OCI-LY3 (cell line): Measurements from ENCODE around the gene GRIK2.
A peak's percentile ranks its signal among the peaks of the same experiment; 100 is the strongest.

ENCODE experiments used
- H2AFZ ChIP-seq: fragments of 200-600, 300-600 bp; shearing (Covaris generic); 2 replicates; pipeline ENCODE4 v1.6.0; 2014; ENCODE audit warnings: antibody characterized with exemption, low read depth, low read length
- H3K27ac ChIP-seq: fragments of 200-600, 300-600 bp; sonication (generic); 2 replicates; pipeline ENCODE4 v1.5.1; 2014; ENCODE audit warnings: mild to moderate bottlenecking, low read length, moderate library complexity, mixed read lengths
- H3K27me3 ChIP-seq: fragments of 200-600, 300-600 bp; sonication (generic); 2 replicates; pipeline ENCODE4 v1.6.1; 2014; ENCODE audit warnings: low read depth, low read length, mixed read lengths
- H3K36me3 ChIP-seq: fragments of 200-600, 300-600 bp; sonication (generic); replicated peaks from 2 replicates; pipeline ENCODE3; 2014; ENCODE audit warnings: low read depth, low read length, mixed read lengths
- H3K4me1 ChIP-seq: fragments of 300-600, 200-600 bp; sonication (generic); 2 replicates; pipeline ENCODE4 v1.6.1; 2014; ENCODE audit warnings: low read length, mixed read lengths
- H3K4me2 ChIP-seq: fragments of 200-600, 300-600 bp; sonication (generic); 2 replicates; pipeline ENCODE4 v1.6.1; 2014; ENCODE audit warnings: low read length, mixed read lengths
- H3K4me3 ChIP-seq: fragments of 300-600, 200-600 bp; sonication (generic); 2 replicates; pipeline ENCODE4 v1.5.1; 2014; ENCODE audit warnings: antibody characterized with exemption, mild to moderate bottlenecking, low read length, moderate library complexity
- H3K79me2 ChIP-seq: fragments of 300-600, 200-600 bp; shearing (Covaris generic); 2 replicates; pipeline ENCODE4 v1.6.1; 2014; ENCODE audit warnings: mild to moderate bottlenecking, low read length, mixed read lengths
- H3K9ac ChIP-seq: fragments of 300-600, 200-600 bp; shearing (Covaris generic); 2 replicates; pipeline ENCODE4 v1.6.0; 2014; ENCODE audit warnings: mild to moderate bottlenecking, low read length, moderate library complexity
- H3K9me3 ChIP-seq: fragments of 200-600, 300-600 bp; shearing (Covaris generic); 2 replicates; pipeline ENCODE4 v1.6.1; 2014; ENCODE audit warnings: low read length, mixed read lengths; ENCODE audit not compliant: insufficient read depth
- H4K20me1 ChIP-seq: fragments of 200-600, 300-600 bp; sonication (generic); 2 replicates; pipeline ENCODE4 v1.6.1; 2016; ENCODE audit warnings: low read length, mixed read lengths; ENCODE audit not compliant: insufficient read depth
- EZH2phosphoT487 ChIP-seq: fragments of 200-600 bp; shearing (Covaris generic); IDR thresholded peaks from 2 replicates; pipeline ENCODE4 v1.6.1; 2018; ENCODE audit warnings: antibody characterized with exemption, mixed run types, low read depth
- TF ChIP-seq, protein P1 (sequence below): fragments of 200-600, 300-600 bp; sonication (generic); IDR thresholded peaks from 2 replicates; pipeline ENCODE4 v1.5.1; 2014; ENCODE audit warnings: antibody characterized with exemption, low read length, low read depth

Gene GRIK2

GRCh38 chr6:101876431-101876830 lies 482.9 kb downstream of the GRIK2 start:
- TF ChIP-seq EZH2phosphoT487 = no peak
- TF ChIP-seq, protein P1, sequence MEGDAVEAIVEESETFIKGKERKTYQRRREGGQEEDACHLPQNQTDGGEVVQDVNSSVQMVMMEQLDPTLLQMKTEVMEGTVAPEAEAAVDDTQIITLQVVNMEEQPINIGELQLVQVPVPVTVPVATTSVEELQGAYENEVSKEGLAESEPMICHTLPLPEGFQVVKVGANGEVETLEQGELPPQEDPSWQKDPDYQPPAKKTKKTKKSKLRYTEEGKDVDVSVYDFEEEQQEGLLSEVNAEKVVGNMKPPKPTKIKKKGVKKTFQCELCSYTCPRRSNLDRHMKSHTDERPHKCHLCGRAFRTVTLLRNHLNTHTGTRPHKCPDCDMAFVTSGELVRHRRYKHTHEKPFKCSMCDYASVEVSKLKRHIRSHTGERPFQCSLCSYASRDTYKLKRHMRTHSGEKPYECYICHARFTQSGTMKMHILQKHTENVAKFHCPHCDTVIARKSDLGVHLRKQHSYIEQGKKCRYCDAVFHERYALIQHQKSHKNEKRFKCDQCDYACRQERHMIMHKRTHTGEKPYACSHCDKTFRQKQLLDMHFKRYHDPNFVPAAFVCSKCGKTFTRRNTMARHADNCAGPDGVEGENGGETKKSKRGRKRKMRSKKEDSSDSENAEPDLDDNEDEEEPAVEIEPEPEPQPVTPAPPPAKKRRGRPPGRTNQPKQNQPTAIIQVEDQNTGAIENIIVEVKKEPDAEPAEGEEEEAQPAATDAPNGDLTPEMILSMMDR = no peak
- Histone ChIP-seq H3K79me2 (no peaks in the 10 kb centered on the region), H3K27me3 (no peaks in the 10 kb centered on the region), H2AFZ (no peak overlapping the region), H3K36me3 (peaks cover 3% of the 10 kb centered on the region), H4K20me1 (no peaks in the 10 kb centered on the region), H3K9me3 (no peaks in the 10 kb centered on the region), H3K9ac (no peak overlapping the region), H3K4me1 (peaks cover 25% of the 10 kb centered on the region), H3K27ac (no peak overlapping the region), H3K4me2 (no peak overlapping the region), H3K4me3 (no peak overlapping the region)

DNA sequence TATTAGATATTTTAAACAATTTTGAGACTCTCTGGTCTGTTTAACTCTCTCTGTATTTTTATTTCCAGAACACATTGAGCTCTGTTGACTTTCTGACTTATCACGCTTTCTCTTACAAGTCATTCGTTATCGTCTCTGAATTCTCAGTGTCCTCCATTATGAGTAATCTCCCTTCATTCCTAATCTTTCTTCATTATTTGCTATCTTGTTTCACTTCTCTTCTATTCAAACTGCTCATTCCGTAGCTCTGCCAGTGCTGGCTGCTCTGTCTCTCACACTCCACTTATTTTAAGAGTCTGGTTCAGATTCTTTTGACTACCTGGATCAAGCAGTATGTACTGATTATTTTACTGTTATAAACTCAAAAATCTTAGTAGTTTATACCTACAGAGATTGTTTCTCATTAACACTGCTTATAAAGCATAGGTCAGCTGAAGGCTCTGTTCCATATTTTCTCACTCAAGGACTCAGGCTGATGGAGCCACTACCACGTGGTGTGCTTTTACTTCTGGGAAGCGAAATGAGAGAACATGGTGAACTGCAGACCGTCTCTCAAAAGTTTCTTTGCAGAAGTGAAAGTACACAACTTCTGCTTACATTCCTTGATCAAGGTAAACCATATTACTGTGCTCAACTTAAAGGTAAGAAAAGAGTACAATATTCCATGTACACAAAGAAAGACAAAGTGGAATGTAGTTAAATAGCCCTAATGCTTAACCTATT lies 485.2 kb downstream of the GRIK2 start:
- peaks cover 3% of the 10 kb centered on the region for H3K36me3 ChIP-seq
- H3K9ac ChIP-seq = peak overlapping the region; percentile 41; the same call in 1 of the 2 replicates
- H3K4me3 ChIP-seq = peak overlapping the region; percentile 45; the same call in 1 of the 2 replicates
- peak overlapping the region; percentile 88 for H3K27ac ChIP-seq
- no peaks in the 10 kb centered on the region for H4K20me1 ChIP-seq
- H3K4me2 ChIP-seq = peak overlapping the region; percentile 55
- H3K9me3 ChIP-seq = no peaks in the 10 kb centered on the region
- H3K27me3 ChIP-seq = no peaks in the 10 kb centered on the region
- H3K79me2 ChIP-seq = no peaks in the 10 kb centered on the region
- peaks cover 30% of the 10 kb centered on the region for H3K4me1 ChIP-seq
- peak overlapping the region; percentile 82; the same call in 1 of the 2 replicates for H2AFZ ChIP-seq
- TF ChIP-seq, protein P1 = no peak
- TF ChIP-seq EZH2phosphoT487 = no peak

GRCh38 chr6:101879782-101880181 lies 486.3 kb downstream of the GRIK2 start:
- Histone ChIP-seq H3K36me3 (peaks cover 3% of the 10 kb centered on the region), H3K4me1 (peaks cover 31% of the 10 kb centered on the region), H3K9me3 (no peaks in the 10 kb centered on the region), H3K79me2 (no peaks in the 10 kb centered on the region), H3K9ac (peak overlapping the region; percentile 41; the same call in 1 of the 2 replicates), H2AFZ (peak overlapping the region; percentile 46; the same call in 1 of the 2 replicates), H3K27ac (peak overlapping the region; percentile 88), H4K20me1 (no peaks in the 10 kb centered on the region), H3K27me3 (no peaks in the 10 kb centered on the region), H3K4me3 (peak overlapping the region; percentile 45; the same call in 1 of the 2 replicates), H3K4me2 (peak overlapping the region; percentile 55)
- TF ChIP-seq, protein P1 = no peak
- TF ChIP-seq EZH2phosphoT487 = no peak

DNA sequence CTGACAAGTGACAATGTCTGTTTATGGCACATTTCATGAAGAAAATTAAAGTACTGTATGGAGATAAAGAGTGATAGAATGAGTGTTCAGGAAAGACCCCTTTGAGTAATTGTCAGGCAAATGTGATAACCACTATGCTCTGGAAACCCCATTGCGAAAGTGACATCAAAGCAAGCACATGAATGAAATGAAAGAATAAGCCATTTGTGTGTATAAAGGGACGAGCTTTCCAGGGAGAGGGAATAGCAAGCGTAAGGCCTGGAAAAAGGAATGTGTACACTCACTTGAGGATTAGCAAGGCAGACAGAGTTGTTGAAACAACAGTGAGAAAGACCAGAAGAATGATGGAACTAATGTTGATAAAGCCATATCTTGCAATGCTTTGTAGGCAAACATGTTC lies 490.0 kb downstream of the GRIK2 start:
- TF ChIP-seq, protein P1 = no peak
- TF ChIP-seq EZH2phosphoT487 = no peak

More for the DNA sequence above, 490.0 kb downstream of the GRIK2 start:
- Histone ChIP-seq H3K27ac (no peak overlapping the region), H3K4me1 (peaks cover 30% of the 10 kb centered on the region), H3K4me2 (0 out of 2 replicates have a peak overlapping the region, but pooled peaks have one; percentile 6), H2AFZ (no peak overlapping the region; the same call in 1 of the 2 replicates), H3K4me3 (no peak overlapping the region), H4K20me1 (no peaks in the 10 kb centered on the region), H3K9ac (no peak overlapping the region), H3K27me3 (no peaks in the 10 kb centered on the region), H3K9me3 (no peaks in the 10 kb centered on the region), H3K79me2 (no peaks in the 10 kb centered on the region), H3K36me3 (peaks cover 3% of the 10 kb centered on the region)
